HCT116 (cell line): Measurements from ENCODE around the gene OXCT1. TPM values are rescaled to one million over a fixed set of nuclear protein-coding genes. Genes with fewer than 3 reads are reported as not detected.

Source experiments
- ATAC-seq: fragments of 200-7000 bp; cut with Tn5 transposase; 2 replicates; pipeline ENCODE4 v1.9.1; 2020; ENCODE audit warnings: mild to moderate bottlenecking, moderate library complexity
- BruUV-seq: library from RNA; stranded (reverse); fragments of 400-500 nt; replicated peaks from 2 replicates; lab custom pipeline; 2021; lab: Mats Ljungman, UMichigan
- CTCF ChIA-PET: fragments of 300-600 bp; sonication (Branson Sonifier 250); formaldehyde crosslinking; loops from one replicate; lab custom pipeline; 2021; ENCODE audit warnings: antibody characterized with exemption; lab: Charles Lee
- POLR2A ChIA-PET: fragments of 300-600, 350-600 bp; sonication (Branson Sonifier 250); formaldehyde crosslinking; loops from one replicate; lab custom pipeline; 2021; ENCODE audit warnings: antibody characterized with exemption; lab: Charles Lee
- RAD21 ChIA-PET, 2 experiments: fragments of 300-600 bp; sonication (Branson Sonifier 250); formaldehyde crosslinking; loops; one replicate each; lab custom pipeline; 2023; ENCODE audit warnings: low total read pairs in 2 of 2; ENCODE audit not compliant: uncharacterized antibody in 2 of 2, unreplicated experiment in 2 of 2, low non-redundant PET in 1 of 2; lab: Charles Lee
- DNase-seq: peaks from one replicate; pipeline ENCODE4 v3.0.0-alpha.2; 2010; ENCODE audit warnings: low read depth, low spot score
- H2AFZ ChIP-seq: fragments of 200-600 bp; shearing (Covaris generic), sonication (generic); 2 replicates; pipeline ENCODE4 v1.6.1; 2017; ENCODE audit warnings: low read depth, mixed run types, mixed read lengths, antibody characterized with exemption, low read length; ENCODE audit not compliant: poor library complexity, severe bottlenecking
- H3K27ac ChIP-seq: 2 replicates; pipeline ENCODE4 v1.5.1; 2012; ENCODE audit warnings: low read depth, low read length
- H3K27me3 ChIP-seq: fragments of 200-600 bp; sonication (generic); 2 replicates; pipeline ENCODE4 v1.6.1; 2016; ENCODE audit warnings: mixed run types, low read length, mixed read lengths; ENCODE audit not compliant: insufficient read depth
- H3K36me3 ChIP-seq, 2 experiments: fragments of 200-500 bp in 1 of 2; fragments of 200-600 bp in 1 of 2; sonication (Bioruptor generic) in 1 of 2; sonication (generic) in 1 of 2; 2 replicates each; pipeline versions ENCODE4 v1.5.1 to v1.6.1; 2014 to 2016; ENCODE audit warnings: low read length in 2 of 2, inconsistent platforms in 1 of 2, mixed read lengths in 1 of 2, mixed run types in 1 of 2; ENCODE audit not compliant: insufficient read depth in 2 of 2, control insufficient read depth in 1 of 2
- H3K4me1 ChIP-seq, 2 experiments: fragments of 200-600 bp in 1 of 2; sonication (generic) in 1 of 2; 2 replicates each; pipeline versions ENCODE4 v1.5.1 to v1.6.1; 2012 to 2017; ENCODE audit warnings: low read length in 2 of 2, inconsistent platforms in 1 of 2, mild to moderate bottlenecking in 1 of 2, mixed read lengths in 1 of 2, mixed run types in 1 of 2, moderate library complexity in 1 of 2; ENCODE audit not compliant: insufficient read depth in 2 of 2, control insufficient read depth in 1 of 2
- H3K4me2 ChIP-seq: fragments of 200-600 bp; sonication (generic); 2 replicates; pipeline ENCODE4 v1.6.1; 2017; ENCODE audit warnings: mixed run types, low read length, mixed read lengths
- H3K4me3 ChIP-seq, 2 experiments: fragments of 200-600 bp in 1 of 2; sonication (generic) in 1 of 2; replicated peaks in 1 of 2; 2 replicates each; pipeline ENCODE4 v1.5.1; 2011 to 2016; ENCODE audit warnings: low read length in 2 of 2, control low read depth in 1 of 2, low read depth in 1 of 2, mild to moderate bottlenecking in 1 of 2, mixed read lengths in 1 of 2, mixed run types in 1 of 2
- H3K79me2 ChIP-seq: fragments of 200-600 bp; sonication (generic); 2 replicates; pipeline ENCODE4 v1.6.1; 2017; ENCODE audit warnings: mild to moderate bottlenecking, mixed run types, low read length, moderate library complexity, mixed read lengths; ENCODE audit not compliant: insufficient read depth
- H3K9ac ChIP-seq: fragments of 200-600 bp; sonication (generic); 2 replicates; pipeline ENCODE4 v1.6.1; 2016; ENCODE audit warnings: low read length, mixed read lengths
- H3K9me2 ChIP-seq: fragments of 200-600 bp; sonication (generic), shearing (Covaris generic); 2 replicates; pipeline ENCODE4 v1.6.1; 2017; ENCODE audit warnings: mixed run types, mild to moderate bottlenecking, moderate library complexity; ENCODE audit not compliant: insufficient read depth
- H3K9me3 ChIP-seq, 2 experiments: fragments of 200-500 bp in 1 of 2; fragments of 200-600 bp in 1 of 2; sonication (Bioruptor generic) in 1 of 2; sonication (generic) in 1 of 2; 2 replicates each; pipeline ENCODE4 v1.6.1; 2014 to 2017; ENCODE audit warnings: low read length in 2 of 2, mixed read lengths in 2 of 2, inconsistent platforms in 1 of 2, low read depth in 1 of 2, mild to moderate bottlenecking in 1 of 2, mixed run types in 1 of 2, moderate library complexity in 1 of 2; ENCODE audit not compliant: control insufficient read depth in 1 of 2, insufficient read depth in 1 of 2
- H4K20me1 ChIP-seq: fragments of 200-600 bp; sonication (generic), shearing (Covaris generic); 2 replicates; pipeline ENCODE4 v1.6.1; 2017; ENCODE audit warnings: mixed run types, mild to moderate bottlenecking, moderate library complexity; ENCODE audit not compliant: insufficient read depth
- ATF3 ChIP-seq: IDR thresholded peaks from 2 replicates; pipeline ENCODE4 v1.6.1; 2012
- CBX3 ChIP-seq: IDR thresholded peaks from 2 replicates; pipeline ENCODE4 v1.6.1; 2012; ENCODE audit warnings: low read depth
- CEBPB ChIP-seq: IDR thresholded peaks from 2 replicates; pipeline ENCODE4 v1.6.1; 2012; ENCODE audit warnings: low read depth
- EGR1 ChIP-seq: IDR thresholded peaks from 2 replicates; pipeline ENCODE4 v1.6.1; 2012; ENCODE audit warnings: low read depth
- ELF1 ChIP-seq: IDR thresholded peaks from 2 replicates; pipeline ENCODE4 v1.6.1; 2012; ENCODE audit warnings: low read depth, borderline replicate concordance
- EZH2 ChIP-seq: fragments of 200-600 bp; sonication (generic); IDR thresholded peaks from 2 replicates; pipeline ENCODE4 v1.6.1; 2017; ENCODE audit warnings: antibody characterized with exemption, mixed run types
- EZH2phosphoT487 ChIP-seq: fragments of 200-600 bp; IDR thresholded peaks from 2 replicates; pipeline ENCODE4 v1.6.1; 2018; ENCODE audit warnings: antibody characterized with exemption, borderline replicate concordance
- FOSL1 ChIP-seq: IDR thresholded peaks from 2 replicates; pipeline ENCODE4 v1.6.1; 2012; ENCODE audit warnings: low read depth
- JUND ChIP-seq: IDR thresholded peaks from 2 replicates; pipeline ENCODE4 v1.6.1; 2012
- POLR2A ChIP-seq: IDR thresholded peaks from 2 replicates; pipeline ENCODE4 v1.7.0; 2011; ENCODE audit warnings: borderline replicate concordance; ENCODE audit not compliant: insufficient read depth, insufficient read length; ENCODE audit errors: extremely low read depth
- POLR2AphosphoS5 ChIP-seq: IDR thresholded peaks from 2 replicates; pipeline ENCODE4 v1.6.1; 2011; ENCODE audit warnings: mild to moderate bottlenecking, low read depth, low read length, moderate library complexity
- REST ChIP-seq: IDR thresholded peaks from 2 replicates; pipeline ENCODE4 v1.6.1; 2012; ENCODE audit warnings: low read depth
- SIN3A ChIP-seq: IDR thresholded peaks from 2 replicates; pipeline ENCODE4 v1.6.1; 2012; ENCODE audit warnings: low read depth
- SP1 ChIP-seq: IDR thresholded peaks from 2 replicates; pipeline ENCODE4 v1.6.1; 2012; ENCODE audit warnings: low read depth
- SRF ChIP-seq: IDR thresholded peaks from 2 replicates; pipeline ENCODE4 v1.6.1; 2012; ENCODE audit warnings: low read depth
- TCF7L2 ChIP-seq: IDR thresholded peaks from 2 replicates; pipeline ENCODE4 v1.7.0; 2011; ENCODE audit warnings: borderline replicate concordance, inconsistent platforms; ENCODE audit not compliant: insufficient read depth, insufficient read length; ENCODE audit errors: extremely low read depth
- YY1 ChIP-seq: IDR thresholded peaks from 2 replicates; pipeline ENCODE4 v1.6.1; 2011; ENCODE audit warnings: low read length, low read depth, moderate library complexity, mild to moderate bottlenecking; ENCODE audit not compliant: insufficient replicate concordance; ENCODE audit errors: extremely low read depth
- ZFX ChIP-seq: fragments of 450-650 bp; IDR thresholded peaks from 2 replicates; pipeline ENCODE4 v1.6.1; 2017
- ZNF274 ChIP-seq: fragments of 200-500 bp; sonication (Bioruptor generic); IDR thresholded peaks from 2 replicates; pipeline ENCODE4 v1.6.1; 2014; ENCODE audit warnings: mild to moderate bottlenecking, low read depth, low read length, inconsistent platforms
- intact Hi-C: fragments of 100-400 bp; cut with micrococcal nuclease; formaldehyde crosslinking; loops from 2 replicates; pipeline ENCODE4 v1.10.0; 2022
- total RNA-seq: library from RNA; stranded (reverse); gene quantifications from one replicate; pipeline ENCODE4 v1.2.1, GENCODE V29; 2021; ENCODE audit not compliant: unreplicated experiment
- TF ChIP-seq, protein P1 (sequence below), 3 experiments: fragments of 200-600 bp in 1 of 3; sonication (generic) in 1 of 3; IDR thresholded peaks in 2 of 3; conservative IDR thresholded peaks in 1 of 3; 2 replicates each; pipeline ENCODE4 v1.5.1; 2012 to 2017; ENCODE audit warnings: low read depth in 2 of 3, low read length in 2 of 3, antibody characterized with exemption in 1 of 3, borderline replicate concordance in 1 of 3, control low read depth in 1 of 3, mild to moderate bottlenecking in 1 of 3, mixed read lengths in 1 of 3, mixed run types in 1 of 3, moderate library complexity in 1 of 3; ENCODE audit not compliant: insufficient read depth in 1 of 3

Gene OXCT1
- total RNA-seq, 1 experiment from 2014 or later: 28.1 TPM

DNA sequence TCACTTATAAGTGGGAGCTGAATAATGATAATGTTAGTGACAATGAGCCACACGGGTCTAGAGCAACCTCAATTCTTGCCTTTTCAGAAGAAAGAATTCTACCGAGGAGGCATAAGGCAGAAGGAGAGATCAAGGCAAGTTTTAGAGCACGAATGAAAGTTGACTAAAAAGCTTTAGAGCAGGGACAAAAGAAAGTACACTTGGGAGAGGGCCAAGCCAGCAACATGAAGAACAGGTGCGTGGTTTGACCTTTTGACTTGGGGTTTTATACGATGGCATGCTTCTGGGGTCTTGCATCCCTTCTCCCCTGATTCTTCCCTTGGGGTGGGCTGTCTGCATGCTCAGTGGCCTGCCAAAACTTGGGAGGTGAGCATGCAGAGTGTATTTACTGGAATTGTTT, 12.5 kb upstream of the OXCT1 start:
- H3K9ac ChIP-seq: no peak overlapping the region
- no peak overlapping the region for H3K4me3 ChIP-seq
- ATAC-seq: no peak
- H3K4me2 ChIP-seq: no peak overlapping the region
- BruUV-seq: no TSS peak
- no peaks in the 10 kb centered on the region for H3K36me3 ChIP-seq
- H3K27ac ChIP-seq: no peak overlapping the region
- no peaks in the 10 kb centered on the region; the same call in 1 of the 2 replicates for H3K9me2 ChIP-seq
- no peaks in the 10 kb centered on the region for H3K9me3 ChIP-seq
- intact Hi-C loops: no loop called here
- no peaks in the 10 kb centered on the region for H3K27me3 ChIP-seq
- H3K4me1 ChIP-seq: no peaks in the 10 kb centered on the region
- ChIA-PET CTCF (no interaction called here), RAD21 (no interaction called here), POLR2A (no interaction called here)
- no peaks in the 10 kb centered on the region for H4K20me1 ChIP-seq
- H3K79me2 ChIP-seq: no peaks in the 10 kb centered on the region
- H2AFZ ChIP-seq: no peak overlapping the region
- no peak for DNase-seq
- TF ChIP-seq ZNF274 (no peak), SP1 (no peak), SRF (no peak), CEBPB (no peak), EZH2 (no peak), REST (no peak), YY1 (no peak), JUND (no peak), EZH2phosphoT487 (no peak), POLR2A (no peak), POLR2AphosphoS5 (no peak), SIN3A (no peak), CBX3 (no peak), ZFX (no peak), TCF7L2 (no peak), EGR1 (no peak), ELF1 (no peak), FOSL1 (no peak), ATF3 (no peak)
- TF ChIP-seq, protein P1, sequence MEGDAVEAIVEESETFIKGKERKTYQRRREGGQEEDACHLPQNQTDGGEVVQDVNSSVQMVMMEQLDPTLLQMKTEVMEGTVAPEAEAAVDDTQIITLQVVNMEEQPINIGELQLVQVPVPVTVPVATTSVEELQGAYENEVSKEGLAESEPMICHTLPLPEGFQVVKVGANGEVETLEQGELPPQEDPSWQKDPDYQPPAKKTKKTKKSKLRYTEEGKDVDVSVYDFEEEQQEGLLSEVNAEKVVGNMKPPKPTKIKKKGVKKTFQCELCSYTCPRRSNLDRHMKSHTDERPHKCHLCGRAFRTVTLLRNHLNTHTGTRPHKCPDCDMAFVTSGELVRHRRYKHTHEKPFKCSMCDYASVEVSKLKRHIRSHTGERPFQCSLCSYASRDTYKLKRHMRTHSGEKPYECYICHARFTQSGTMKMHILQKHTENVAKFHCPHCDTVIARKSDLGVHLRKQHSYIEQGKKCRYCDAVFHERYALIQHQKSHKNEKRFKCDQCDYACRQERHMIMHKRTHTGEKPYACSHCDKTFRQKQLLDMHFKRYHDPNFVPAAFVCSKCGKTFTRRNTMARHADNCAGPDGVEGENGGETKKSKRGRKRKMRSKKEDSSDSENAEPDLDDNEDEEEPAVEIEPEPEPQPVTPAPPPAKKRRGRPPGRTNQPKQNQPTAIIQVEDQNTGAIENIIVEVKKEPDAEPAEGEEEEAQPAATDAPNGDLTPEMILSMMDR (IDR thresholded peaks at IDR 0.05 in 2 of 3, conservative IDR thresholded peaks at IDR 0.05 in 1 of 3; ENCODE audit: borderline replicate concordance in 1 of 3, insufficient read depth in 1 of 3, low read depth in 2 of 3, low read length in 2 of 3): no peak
- TF ChIP-seq, all 23 proteins: peak for 0
